RWPE1 (cell line): ENCODE measurements around the gene FAM131C.
"Not testable (repeated sequence)": the region's sequence is repeated elsewhere in the genome, so short reads cannot be mapped to it uniquely, and the experiment has no call there.

Experiments used
- CTCF ChIA-PET: fragments of 350-600 bp; sonication (Branson Sonifier 250); formaldehyde crosslinking; extraction: SDS; loops from one replicate; lab custom pipeline; 2021; lab: Yijun Ruan, JAX
- POLR2A ChIA-PET: fragments of 400-600 bp; formaldehyde crosslinking; extraction: SDS; loops from one replicate; lab custom pipeline; 2020; ENCODE audit warnings: antibody characterized with exemption; ENCODE audit not compliant: low non-redundant PET; lab: Yijun Ruan, JAX
- DNase-seq: peaks from one replicate; pipeline ENCODE4 v3.0.0; 2012; ENCODE audit warnings: low spot score
- H3K27ac ChIP-seq: fragments of 450-650 bp; 2 replicates; pipeline ENCODE4 v1.5.1; 2017
- CTCF ChIP-seq: fragments of 450-650 bp; conservative IDR thresholded peaks from 2 replicates; pipeline ENCODE4 v1.5.1; 2017; ENCODE audit warnings: low read depth, mild to moderate bottlenecking

Gene FAM131C

GRCh38 chr1:16055613-16056520 lies 17.6 kb downstream of the FAM131C start:
- peak overlapping the region; percentile 20 for H3K27ac ChIP-seq
- ChIA-PET POLR2A (no interaction called here), CTCF (interaction anchor here (0.5 to 1.5 kb wide), 13 partner anchors 9 to 265 kb away, joined by 3 to 7 read pairs (median 3); no protein-coding TSS in a partner anchor)
- peak; percentile 97 for TF ChIP-seq CTCF
- peak; percentile 85 for DNase-seq

GRCh38 chr1:16054598-16055540 lies 18.6 kb downstream of the FAM131C start:
- H3K27ac ChIP-seq, result peak overlapping the region; percentile 20; the same call in 1 of the 2 replicates
- DNase-seq, result no peak
- no peak for TF ChIP-seq CTCF
- CTCF ChIA-PET, result interaction anchor here (0.5 to 1.5 kb wide), 7 partner anchors 8 to 264 kb away, joined by 3 to 5 read pairs (median 3); no protein-coding TSS in a partner anchor
- POLR2A ChIA-PET, result no interaction called here

- CTCF ChIA-PET, result interaction anchor here (1.5 kb wide), 1 partner anchor 46 kb away, joined by 4 read pairs; no protein-coding TSS in a partner anchor
- TF ChIP-seq CTCF, result no peak
- no peak for DNase-seq
- POLR2A ChIA-PET, result no interaction called here
- H3K27ac ChIP-seq, result no peak overlapping the region
These were observed 19.5 kb downstream of the FAM131C start for GRCh38 chr1:16053781-16054502.

- H3K27ac ChIP-seq, DNase-seq, CTCF ChIA-PET, POLR2A ChIA-PET: not testable (repeated sequence)
These were observed 21.5 kb downstream of the FAM131C start for GRCh38 chr1:16051949-16052348.

GRCh38 chr1:16051039-16051438 lies 22.4 kb downstream of the FAM131C start:
- POLR2A ChIA-PET, result no interaction called here
- no peak for TF ChIP-seq CTCF
- DNase-seq, result no peak
- CTCF ChIA-PET, result no interaction called here
- no peak overlapping the region for H3K27ac ChIP-seq

- CTCF ChIA-PET, result interaction anchor here (0.7 kb wide), 1 partner anchor 442 kb away, joined by 3 read pairs; no protein-coding TSS in a partner anchor
These were observed 23.1 kb downstream of the FAM131C start for GRCh38 chr1:16050328-16050727.

More at GRCh38 chr1:16050328-16050727, 23.1 kb downstream of the FAM131C start:
- H3K27ac ChIP-seq, result no peak overlapping the region
- POLR2A ChIA-PET, result no interaction called here
- no peak for TF ChIP-seq CTCF
- DNase-seq, result no peak
